H1 (cell line): ENCODE results near the gene RRH. TPM values are rescaled to one million over a fixed set of nuclear protein-coding genes. Genes with fewer than 3 reads are reported as not detected.

Source experiments
- EP300 ChIP-seq, 2 experiments: IDR thresholded peaks; 1 replicate in 1 of 2; 2 replicates in 1 of 2; pipeline ENCODE4 v1.6.1; 2011 to 2012; ENCODE audit warnings: low read depth in 2 of 2, low read length in 2 of 2, mild to moderate bottlenecking in 2 of 2, borderline replicate concordance in 1 of 2, inconsistent platforms in 1 of 2, moderate library complexity in 1 of 2
- POU5F1 ChIP-seq: IDR thresholded peaks from 2 replicates; pipeline ENCODE4 v1.6.1; 2011; ENCODE audit warnings: low read depth, mild to moderate bottlenecking, low read length, moderate library complexity
- RNF2 ChIP-seq: fragments of 200-900, 300-1000 bp; sonication (generic); IDR thresholded peaks from 2 replicates; pipeline ENCODE4 v1.7.1; 2016; ENCODE audit warnings: borderline replicate concordance, low read depth, mild to moderate bottlenecking, antibody characterized with exemption, low read length; ENCODE audit not compliant: poor library complexity, severe bottlenecking; ENCODE audit errors: missing control alignments
- SP2 ChIP-seq: IDR thresholded peaks from 2 replicates; pipeline ENCODE4 v1.6.1; 2012; ENCODE audit warnings: mild to moderate bottlenecking, low read length, inconsistent platforms
- polyA plus RNA-seq, 7 experiments: library from polyadenylated mRNA; depleted of rRNA in 3 of 7; stranded (reverse) in 5 of 7; unstranded in 2 of 7; fragments of >200 nt in 5 of 7; fragments of 200-250 nt in 2 of 7; gene quantifications; 1 replicate in 5 of 7; 2 replicates in 1 of 7; 4 replicates in 1 of 7; pipeline versions ENCODE4 v1.2.1 to v1.2.3, GENCODE V29; 2011 to 2013; ENCODE audit warnings: missing spikeins in 2 of 7, mixed read lengths in 2 of 7
- total RNA-seq: library from RNA; stranded (reverse); fragmentation: NEBNext Ultra II Directional; extraction: Animal tissue kit (Norgen Biotek cat#: 25700); gene quantifications from 2 replicates; pipeline ENCODE4 v1.2.1, GENCODE V29; 2021
- TF ChIP-seq, protein P1 (sequence below): fragments of 300-600 bp; sonication (generic); IDR thresholded peaks from 2 replicates; pipeline ENCODE4 v1.7.1; 2012; ENCODE audit warnings: low read length, moderate library complexity, mild to moderate bottlenecking, inconsistent platforms; ENCODE audit not compliant: insufficient replicate concordance
- TF ChIP-seq, protein P2 (sequence below), 3 experiments: IDR thresholded peaks; 1 replicate in 2 of 3; 2 replicates in 1 of 3; pipeline versions ENCODE4 v1.5.1 to v1.6.1; 2011; ENCODE audit warnings: low read length in 3 of 3, mild to moderate bottlenecking in 3 of 3, inconsistent platforms in 2 of 3, low read depth in 1 of 3, moderate library complexity in 1 of 3; ENCODE audit not compliant: insufficient read depth in 1 of 3; ENCODE audit errors: control extremely low read depth in 1 of 3
- TF ChIP-seq, protein P3 (sequence below): IDR thresholded peaks from 2 replicates; pipeline ENCODE4 v1.6.1; 2011; ENCODE audit warnings: low read length, improper control_type of control experiment

Gene RRH
- total and polyA plus RNA-seq, 2 of the 8 experiments (the other 6 are each of a cell fraction or from before 2014, with no cell fraction given), result 0.38 TPM; not detected in 1

GRCh38 chr4:109801895-109802319 is 25.9 kb upstream of the RRH start, which contains the start of gene CFI (continued):
- TF ChIP-seq, protein P1, sequence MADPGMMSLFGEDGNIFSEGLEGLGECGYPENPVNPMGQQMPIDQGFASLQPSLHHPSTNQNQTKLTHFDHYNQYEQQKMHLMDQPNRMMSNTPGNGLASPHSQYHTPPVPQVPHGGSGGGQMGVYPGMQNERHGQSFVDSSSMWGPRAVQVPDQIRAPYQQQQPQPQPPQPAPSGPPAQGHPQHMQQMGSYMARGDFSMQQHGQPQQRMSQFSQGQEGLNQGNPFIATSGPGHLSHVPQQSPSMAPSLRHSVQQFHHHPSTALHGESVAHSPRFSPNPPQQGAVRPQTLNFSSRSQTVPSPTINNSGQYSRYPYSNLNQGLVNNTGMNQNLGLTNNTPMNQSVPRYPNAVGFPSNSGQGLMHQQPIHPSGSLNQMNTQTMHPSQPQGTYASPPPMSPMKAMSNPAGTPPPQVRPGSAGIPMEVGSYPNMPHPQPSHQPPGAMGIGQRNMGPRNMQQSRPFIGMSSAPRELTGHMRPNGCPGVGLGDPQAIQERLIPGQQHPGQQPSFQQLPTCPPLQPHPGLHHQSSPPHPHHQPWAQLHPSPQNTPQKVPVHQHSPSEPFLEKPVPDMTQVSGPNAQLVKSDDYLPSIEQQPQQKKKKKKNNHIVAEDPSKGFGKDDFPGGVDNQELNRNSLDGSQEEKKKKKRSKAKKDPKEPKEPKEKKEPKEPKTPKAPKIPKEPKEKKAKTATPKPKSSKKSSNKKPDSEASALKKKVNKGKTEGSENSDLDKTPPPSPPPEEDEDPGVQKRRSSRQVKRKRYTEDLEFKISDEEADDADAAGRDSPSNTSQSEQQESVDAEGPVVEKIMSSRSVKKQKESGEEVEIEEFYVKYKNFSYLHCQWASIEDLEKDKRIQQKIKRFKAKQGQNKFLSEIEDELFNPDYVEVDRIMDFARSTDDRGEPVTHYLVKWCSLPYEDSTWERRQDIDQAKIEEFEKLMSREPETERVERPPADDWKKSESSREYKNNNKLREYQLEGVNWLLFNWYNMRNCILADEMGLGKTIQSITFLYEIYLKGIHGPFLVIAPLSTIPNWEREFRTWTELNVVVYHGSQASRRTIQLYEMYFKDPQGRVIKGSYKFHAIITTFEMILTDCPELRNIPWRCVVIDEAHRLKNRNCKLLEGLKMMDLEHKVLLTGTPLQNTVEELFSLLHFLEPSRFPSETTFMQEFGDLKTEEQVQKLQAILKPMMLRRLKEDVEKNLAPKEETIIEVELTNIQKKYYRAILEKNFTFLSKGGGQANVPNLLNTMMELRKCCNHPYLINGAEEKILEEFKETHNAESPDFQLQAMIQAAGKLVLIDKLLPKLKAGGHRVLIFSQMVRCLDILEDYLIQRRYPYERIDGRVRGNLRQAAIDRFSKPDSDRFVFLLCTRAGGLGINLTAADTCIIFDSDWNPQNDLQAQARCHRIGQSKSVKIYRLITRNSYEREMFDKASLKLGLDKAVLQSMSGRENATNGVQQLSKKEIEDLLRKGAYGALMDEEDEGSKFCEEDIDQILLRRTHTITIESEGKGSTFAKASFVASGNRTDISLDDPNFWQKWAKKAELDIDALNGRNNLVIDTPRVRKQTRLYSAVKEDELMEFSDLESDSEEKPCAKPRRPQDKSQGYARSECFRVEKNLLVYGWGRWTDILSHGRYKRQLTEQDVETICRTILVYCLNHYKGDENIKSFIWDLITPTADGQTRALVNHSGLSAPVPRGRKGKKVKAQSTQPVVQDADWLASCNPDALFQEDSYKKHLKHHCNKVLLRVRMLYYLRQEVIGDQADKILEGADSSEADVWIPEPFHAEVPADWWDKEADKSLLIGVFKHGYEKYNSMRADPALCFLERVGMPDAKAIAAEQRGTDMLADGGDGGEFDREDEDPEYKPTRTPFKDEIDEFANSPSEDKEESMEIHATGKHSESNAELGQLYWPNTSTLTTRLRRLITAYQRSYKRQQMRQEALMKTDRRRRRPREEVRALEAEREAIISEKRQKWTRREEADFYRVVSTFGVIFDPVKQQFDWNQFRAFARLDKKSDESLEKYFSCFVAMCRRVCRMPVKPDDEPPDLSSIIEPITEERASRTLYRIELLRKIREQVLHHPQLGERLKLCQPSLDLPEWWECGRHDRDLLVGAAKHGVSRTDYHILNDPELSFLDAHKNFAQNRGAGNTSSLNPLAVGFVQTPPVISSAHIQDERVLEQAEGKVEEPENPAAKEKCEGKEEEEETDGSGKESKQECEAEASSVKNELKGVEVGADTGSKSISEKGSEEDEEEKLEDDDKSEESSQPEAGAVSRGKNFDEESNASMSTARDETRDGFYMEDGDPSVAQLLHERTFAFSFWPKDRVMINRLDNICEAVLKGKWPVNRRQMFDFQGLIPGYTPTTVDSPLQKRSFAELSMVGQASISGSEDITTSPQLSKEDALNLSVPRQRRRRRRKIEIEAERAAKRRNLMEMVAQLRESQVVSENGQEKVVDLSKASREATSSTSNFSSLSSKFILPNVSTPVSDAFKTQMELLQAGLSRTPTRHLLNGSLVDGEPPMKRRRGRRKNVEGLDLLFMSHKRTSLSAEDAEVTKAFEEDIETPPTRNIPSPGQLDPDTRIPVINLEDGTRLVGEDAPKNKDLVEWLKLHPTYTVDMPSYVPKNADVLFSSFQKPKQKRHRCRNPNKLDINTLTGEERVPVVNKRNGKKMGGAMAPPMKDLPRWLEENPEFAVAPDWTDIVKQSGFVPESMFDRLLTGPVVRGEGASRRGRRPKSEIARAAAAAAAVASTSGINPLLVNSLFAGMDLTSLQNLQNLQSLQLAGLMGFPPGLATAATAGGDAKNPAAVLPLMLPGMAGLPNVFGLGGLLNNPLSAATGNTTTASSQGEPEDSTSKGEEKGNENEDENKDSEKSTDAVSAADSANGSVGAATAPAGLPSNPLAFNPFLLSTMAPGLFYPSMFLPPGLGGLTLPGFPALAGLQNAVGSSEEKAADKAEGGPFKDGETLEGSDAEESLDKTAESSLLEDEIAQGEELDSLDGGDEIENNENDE, result no peak
- TF ChIP-seq RNF2 (no peak), POU5F1 (no peak), SP2 (no peak), EP300 (IDR thresholded peaks at IDR 0.05; ENCODE audit: borderline replicate concordance in 1 of 2, low read depth in 2 of 2, low read length in 2 of 2) (no peak)
- TF ChIP-seq, protein P2, sequence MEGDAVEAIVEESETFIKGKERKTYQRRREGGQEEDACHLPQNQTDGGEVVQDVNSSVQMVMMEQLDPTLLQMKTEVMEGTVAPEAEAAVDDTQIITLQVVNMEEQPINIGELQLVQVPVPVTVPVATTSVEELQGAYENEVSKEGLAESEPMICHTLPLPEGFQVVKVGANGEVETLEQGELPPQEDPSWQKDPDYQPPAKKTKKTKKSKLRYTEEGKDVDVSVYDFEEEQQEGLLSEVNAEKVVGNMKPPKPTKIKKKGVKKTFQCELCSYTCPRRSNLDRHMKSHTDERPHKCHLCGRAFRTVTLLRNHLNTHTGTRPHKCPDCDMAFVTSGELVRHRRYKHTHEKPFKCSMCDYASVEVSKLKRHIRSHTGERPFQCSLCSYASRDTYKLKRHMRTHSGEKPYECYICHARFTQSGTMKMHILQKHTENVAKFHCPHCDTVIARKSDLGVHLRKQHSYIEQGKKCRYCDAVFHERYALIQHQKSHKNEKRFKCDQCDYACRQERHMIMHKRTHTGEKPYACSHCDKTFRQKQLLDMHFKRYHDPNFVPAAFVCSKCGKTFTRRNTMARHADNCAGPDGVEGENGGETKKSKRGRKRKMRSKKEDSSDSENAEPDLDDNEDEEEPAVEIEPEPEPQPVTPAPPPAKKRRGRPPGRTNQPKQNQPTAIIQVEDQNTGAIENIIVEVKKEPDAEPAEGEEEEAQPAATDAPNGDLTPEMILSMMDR (IDR thresholded peaks at IDR 0.05; ENCODE audit: control extremely low read depth in 1 of 3, insufficient read depth in 1 of 3, low read depth in 1 of 3, low read length in 3 of 3), result no peak
- TF ChIP-seq, protein P3, sequence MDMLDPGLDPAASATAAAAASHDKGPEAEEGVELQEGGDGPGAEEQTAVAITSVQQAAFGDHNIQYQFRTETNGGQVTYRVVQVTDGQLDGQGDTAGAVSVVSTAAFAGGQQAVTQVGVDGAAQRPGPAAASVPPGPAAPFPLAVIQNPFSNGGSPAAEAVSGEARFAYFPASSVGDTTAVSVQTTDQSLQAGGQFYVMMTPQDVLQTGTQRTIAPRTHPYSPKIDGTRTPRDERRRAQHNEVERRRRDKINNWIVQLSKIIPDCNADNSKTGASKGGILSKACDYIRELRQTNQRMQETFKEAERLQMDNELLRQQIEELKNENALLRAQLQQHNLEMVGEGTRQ, result no peak
